Measurements from ENCODE around the gene POLR2I. TPM values are rescaled to one million over a fixed set of nuclear protein-coding genes. Genes with fewer than 3 reads are reported as not detected.

Gene POLR2I
- total and polyA plus RNA-seq, 2 of the 13 experiments (the other 11 are each of a cell fraction or from before 2014, with no cell fraction given), result 40.5 to 104 TPM

DNA sequence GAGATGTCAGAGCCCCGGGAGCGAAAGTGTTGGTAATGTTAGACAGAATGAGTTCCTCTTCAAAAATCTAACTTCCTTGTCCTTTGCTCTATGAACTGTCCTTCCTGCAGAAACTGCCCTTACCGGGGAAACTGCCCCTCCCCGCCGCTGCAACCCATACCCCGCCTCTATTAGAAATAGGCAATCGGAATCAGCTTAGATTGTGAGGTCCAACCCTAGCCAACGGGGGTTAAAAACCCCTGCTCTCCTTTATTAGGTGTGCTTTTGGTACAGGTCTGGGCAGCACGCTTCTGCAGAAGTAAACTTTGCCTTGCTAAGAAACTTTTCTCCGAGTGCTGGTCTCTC, 13.7 kb upstream of the POLR2I start (continued):
- TF ChIP-seq, protein P1, sequence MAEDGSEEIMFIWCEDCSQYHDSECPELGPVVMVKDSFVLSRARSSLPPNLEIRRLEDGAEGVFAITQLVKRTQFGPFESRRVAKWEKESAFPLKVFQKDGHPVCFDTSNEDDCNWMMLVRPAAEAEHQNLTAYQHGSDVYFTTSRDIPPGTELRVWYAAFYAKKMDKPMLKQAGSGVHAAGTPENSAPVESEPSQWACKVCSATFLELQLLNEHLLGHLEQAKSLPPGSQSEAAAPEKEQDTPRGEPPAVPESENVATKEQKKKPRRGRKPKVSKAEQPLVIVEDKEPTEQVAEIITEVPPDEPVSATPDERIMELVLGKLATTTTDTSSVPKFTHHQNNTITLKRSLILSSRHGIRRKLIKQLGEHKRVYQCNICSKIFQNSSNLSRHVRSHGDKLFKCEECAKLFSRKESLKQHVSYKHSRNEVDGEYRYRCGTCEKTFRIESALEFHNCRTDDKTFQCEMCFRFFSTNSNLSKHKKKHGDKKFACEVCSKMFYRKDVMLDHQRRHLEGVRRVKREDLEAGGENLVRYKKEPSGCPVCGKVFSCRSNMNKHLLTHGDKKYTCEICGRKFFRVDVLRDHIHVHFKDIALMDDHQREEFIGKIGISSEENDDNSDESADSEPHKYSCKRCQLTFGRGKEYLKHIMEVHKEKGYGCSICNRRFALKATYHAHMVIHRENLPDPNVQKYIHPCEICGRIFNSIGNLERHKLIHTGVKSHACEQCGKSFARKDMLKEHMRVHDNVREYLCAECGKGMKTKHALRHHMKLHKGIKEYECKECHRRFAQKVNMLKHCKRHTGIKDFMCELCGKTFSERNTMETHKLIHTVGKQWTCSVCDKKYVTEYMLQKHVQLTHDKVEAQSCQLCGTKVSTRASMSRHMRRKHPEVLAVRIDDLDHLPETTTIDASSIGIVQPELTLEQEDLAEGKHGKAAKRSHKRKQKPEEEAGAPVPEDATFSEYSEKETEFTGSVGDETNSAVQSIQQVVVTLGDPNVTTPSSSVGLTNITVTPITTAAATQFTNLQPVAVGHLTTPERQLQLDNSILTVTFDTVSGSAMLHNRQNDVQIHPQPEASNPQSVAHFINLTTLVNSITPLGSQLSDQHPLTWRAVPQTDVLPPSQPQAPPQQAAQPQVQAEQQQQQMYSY (CRISPR knock-in tag; IDR thresholded peaks at IDR 0.05), result no peak
- TF ChIP-seq ZNF781 (CRISPR knock-in tag; IDR thresholded peaks at IDR 0.05; ENCODE audit: borderline replicate concordance, not compliant biosample characterization), result no peak
- TF ChIP-seq ZNF367 (CRISPR knock-in tag; IDR thresholded peaks at IDR 0.05; ENCODE audit: borderline replicate concordance), result no peak
- no peak for TF ChIP-seq PRMT3 (CRISPR knock-in tag; IDR thresholded peaks at IDR 0.05; ENCODE audit: borderline replicate concordance, low read depth)
- TF ChIP-seq KLF11 (CRISPR knock-in tag; IDR thresholded peaks at IDR 0.05), result no peak
- TF ChIP-seq, protein P2, sequence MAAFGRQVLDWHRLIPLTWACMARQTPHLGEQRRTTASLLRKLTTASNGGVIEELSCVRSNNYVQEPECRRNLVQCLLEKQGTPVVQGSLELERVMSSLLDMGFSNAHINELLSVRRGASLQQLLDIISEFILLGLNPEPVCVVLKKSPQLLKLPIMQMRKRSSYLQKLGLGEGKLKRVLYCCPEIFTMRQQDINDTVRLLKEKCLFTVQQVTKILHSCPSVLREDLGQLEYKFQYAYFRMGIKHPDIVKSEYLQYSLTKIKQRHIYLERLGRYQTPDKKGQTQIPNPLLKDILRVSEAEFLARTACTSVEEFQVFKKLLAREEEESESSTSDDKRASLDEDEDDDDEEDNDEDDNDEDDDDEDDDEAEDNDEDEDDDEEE (CRISPR knock-in tag; IDR thresholded peaks at IDR 0.05), result peak; percentile 76; the same call in 1 of the 2 replicates
- TF ChIP-seq ZNF7 (CRISPR knock-in tag; IDR thresholded peaks at IDR 0.05), result no peak
- TF ChIP-seq, protein P3, sequence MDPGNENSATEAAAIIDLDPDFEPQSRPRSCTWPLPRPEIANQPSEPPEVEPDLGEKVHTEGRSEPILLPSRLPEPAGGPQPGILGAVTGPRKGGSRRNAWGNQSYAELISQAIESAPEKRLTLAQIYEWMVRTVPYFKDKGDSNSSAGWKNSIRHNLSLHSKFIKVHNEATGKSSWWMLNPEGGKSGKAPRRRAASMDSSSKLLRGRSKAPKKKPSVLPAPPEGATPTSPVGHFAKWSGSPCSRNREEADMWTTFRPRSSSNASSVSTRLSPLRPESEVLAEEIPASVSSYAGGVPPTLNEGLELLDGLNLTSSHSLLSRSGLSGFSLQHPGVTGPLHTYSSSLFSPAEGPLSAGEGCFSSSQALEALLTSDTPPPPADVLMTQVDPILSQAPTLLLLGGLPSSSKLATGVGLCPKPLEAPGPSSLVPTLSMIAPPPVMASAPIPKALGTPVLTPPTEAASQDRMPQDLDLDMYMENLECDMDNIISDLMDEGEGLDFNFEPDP (CRISPR knock-in tag; conservative IDR thresholded peaks at IDR 0.05), result 0 out of 2 replicates have a peak, but pooled peaks have one; percentile 32
- TF ChIP-seq ZNF615 (CRISPR knock-in tag; IDR thresholded peaks at IDR 0.05; ENCODE audit: borderline replicate concordance), result no peak
- TF ChIP-seq FOXA1 (IDR thresholded peaks at IDR 0.05), result no peak
- no peak for TF ChIP-seq FOXA1 (CRISPR knock-in tag; IDR thresholded peaks at IDR 0.05)
- TF ChIP-seq POLR2A (IDR thresholded peaks at IDR 0.05; ENCODE audit: insufficient read depth in 1 of 2, low read depth in 2 of 2, low read length in 2 of 2), result 0 out of 4 replicates have a peak, but pooled peaks of 1 of the 2 experiments have one; percentile 1
- no peak for TF ChIP-seq MBNL3 (CRISPR knock-in tag; conservative IDR thresholded peaks at IDR 0.05)
- TF ChIP-seq, protein P4, sequence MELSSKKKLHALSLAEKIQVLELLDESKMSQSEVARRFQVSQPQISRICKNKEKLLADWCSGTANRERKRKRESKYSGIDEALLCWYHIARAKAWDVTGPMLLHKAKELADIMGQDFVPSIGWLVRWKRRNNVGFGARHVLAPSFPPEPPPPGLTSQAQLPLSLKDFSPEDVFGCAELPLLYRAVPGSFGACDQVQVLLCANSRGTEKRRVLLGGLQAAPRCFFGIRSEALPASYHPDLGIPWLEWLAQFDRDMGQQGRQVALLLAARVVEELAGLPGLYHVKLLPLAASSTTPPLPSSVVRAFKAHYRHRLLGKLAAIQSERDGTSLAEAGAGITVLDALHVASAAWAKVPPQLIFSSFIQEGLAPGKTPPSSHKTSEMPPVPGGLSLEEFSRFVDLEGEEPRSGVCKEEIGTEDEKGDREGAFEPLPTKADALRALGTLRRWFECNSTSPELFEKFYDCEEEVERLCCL (CRISPR knock-in tag; IDR thresholded peaks at IDR 0.05; ENCODE audit: borderline replicate concordance), result no peak; the same call in 1 of the 2 replicates
- peak; percentile 47; the same call in 1 of the 2 replicates for TF ChIP-seq ZNF563 (CRISPR knock-in tag; IDR thresholded peaks at IDR 0.05)
- TF ChIP-seq ZNF75D (CRISPR knock-in tag; IDR thresholded peaks at IDR 0.05; ENCODE audit: borderline replicate concordance), result no peak
- TF ChIP-seq, protein P5, sequence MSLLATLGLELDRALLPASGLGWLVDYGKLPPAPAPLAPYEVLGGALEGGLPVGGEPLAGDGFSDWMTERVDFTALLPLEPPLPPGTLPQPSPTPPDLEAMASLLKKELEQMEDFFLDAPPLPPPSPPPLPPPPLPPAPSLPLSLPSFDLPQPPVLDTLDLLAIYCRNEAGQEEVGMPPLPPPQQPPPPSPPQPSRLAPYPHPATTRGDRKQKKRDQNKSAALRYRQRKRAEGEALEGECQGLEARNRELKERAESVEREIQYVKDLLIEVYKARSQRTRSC (CRISPR knock-in tag; IDR thresholded peaks at IDR 0.05; ENCODE audit: low read depth), result no peak
- TF ChIP-seq CREM (IDR thresholded peaks at IDR 0.05), result no peak
- no peak for TF ChIP-seq CREM (CRISPR knock-in tag; IDR thresholded peaks at IDR 0.05)
- TF ChIP-seq, protein P6, sequence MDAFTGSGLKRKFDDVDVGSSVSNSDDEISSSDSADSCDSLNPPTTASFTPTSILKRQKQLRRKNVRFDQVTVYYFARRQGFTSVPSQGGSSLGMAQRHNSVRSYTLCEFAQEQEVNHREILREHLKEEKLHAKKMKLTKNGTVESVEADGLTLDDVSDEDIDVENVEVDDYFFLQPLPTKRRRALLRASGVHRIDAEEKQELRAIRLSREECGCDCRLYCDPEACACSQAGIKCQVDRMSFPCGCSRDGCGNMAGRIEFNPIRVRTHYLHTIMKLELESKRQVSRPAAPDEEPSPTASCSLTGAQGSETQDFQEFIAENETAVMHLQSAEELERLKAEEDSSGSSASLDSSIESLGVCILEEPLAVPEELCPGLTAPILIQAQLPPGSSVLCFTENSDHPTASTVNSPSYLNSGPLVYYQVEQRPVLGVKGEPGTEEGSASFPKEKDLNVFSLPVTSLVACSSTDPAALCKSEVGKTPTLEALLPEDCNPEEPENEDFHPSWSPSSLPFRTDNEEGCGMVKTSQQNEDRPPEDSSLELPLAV (CRISPR knock-in tag; conservative IDR thresholded peaks at IDR 0.05; ENCODE audit: low read depth), result no peak
- peak; percentile 48 for TF ChIP-seq POLR2G (IDR thresholded peaks at IDR 0.05; ENCODE audit: low read depth, low read length)
- TF ChIP-seq ZNF790 (CRISPR knock-in tag; IDR thresholded peaks at IDR 0.05; ENCODE audit: borderline replicate concordance), result peak; percentile 17; the same call in 1 of the 2 replicates
